HG02852 (cell line): ENCODE measurements around the gene CSTF1.
A peak's percentile ranks its signal among the peaks of the same experiment; 100 is the strongest.

ENCODE experiments used
- ATAC-seq: cut with Tn5 transposase; IDR thresholded peaks from one replicate; pipeline ENCODE4 v1.9.1; 2021; ENCODE audit warnings: mild to moderate bottlenecking, moderate library complexity; ENCODE audit not compliant: unreplicated experiment

CSTF1 gene

DNA sequence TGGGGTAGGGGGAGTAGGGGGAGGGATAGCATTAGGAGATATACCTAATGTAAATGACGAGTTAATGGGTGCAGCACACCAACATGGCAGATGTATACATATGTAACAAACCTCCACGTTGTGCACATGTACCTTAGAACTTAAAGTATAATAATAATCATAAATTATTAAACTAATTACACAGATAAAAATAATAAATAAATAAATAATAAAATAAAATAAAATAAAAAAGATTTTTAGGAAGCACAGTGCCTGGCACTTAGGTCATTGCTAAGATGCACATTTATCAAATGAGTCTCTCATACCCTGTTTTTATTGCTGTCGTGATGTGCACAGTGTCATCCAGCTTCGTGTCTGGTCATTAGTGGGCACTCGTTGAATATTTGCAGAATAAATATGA, 57.0 kb downstream of the CSTF1 start:
- ATAC-seq = no peak

DNA sequence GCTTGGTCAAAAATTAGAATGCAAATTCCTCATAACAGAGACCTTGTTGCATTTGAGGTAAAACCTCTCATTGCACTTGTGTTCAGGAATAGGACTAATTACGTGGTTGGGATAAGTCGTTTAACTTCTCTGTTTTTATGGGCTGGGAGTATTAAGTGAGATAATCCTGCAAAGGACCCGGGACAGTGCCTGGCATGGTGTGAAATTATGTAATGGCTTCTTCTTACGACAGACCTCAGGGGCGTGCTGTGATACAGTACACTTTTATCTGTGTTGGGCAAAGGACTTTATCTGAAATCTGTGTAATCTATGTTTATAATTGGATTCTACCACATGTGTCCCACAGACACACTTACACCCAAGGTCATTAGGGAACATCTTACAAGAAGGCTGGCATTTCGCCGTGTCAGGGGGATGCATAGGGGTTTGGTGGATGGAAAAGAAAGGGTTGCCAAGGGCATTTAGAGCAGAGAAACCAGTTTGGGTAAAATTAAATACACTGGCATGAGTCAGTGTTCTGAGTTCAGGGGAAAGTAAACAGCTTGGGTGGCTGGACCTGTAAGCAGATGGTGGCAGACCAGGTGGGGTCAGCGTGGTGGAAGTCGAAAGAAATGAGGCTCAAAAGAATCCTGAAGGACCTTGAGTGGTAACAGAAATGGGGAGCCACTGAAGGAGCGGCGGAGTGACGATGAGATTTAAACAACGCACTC, 58.8 kb downstream of the CSTF1 start:
- no peak for ATAC-seq

DNA sequence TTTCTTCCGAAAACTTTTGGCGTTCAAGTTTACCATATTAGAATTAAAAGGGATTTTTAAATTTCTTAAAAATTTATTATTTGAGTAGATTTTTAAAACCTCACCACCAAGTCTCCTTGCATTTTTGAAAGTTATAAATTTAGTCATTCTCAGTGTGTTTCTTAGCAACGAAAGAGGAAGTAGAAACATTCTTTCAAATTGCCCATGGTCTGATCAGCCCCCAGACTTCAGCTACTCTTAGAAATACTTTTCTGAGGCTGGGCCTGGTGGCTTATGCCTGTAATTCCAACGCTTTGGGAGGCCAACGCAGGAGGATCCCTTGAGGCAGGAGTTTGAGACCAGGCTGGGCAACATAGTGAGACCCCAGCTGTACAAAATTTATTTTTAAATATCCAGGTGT, 60.9 kb downstream of the CSTF1 start:
- ATAC-seq = peak; percentile 76

DNA sequence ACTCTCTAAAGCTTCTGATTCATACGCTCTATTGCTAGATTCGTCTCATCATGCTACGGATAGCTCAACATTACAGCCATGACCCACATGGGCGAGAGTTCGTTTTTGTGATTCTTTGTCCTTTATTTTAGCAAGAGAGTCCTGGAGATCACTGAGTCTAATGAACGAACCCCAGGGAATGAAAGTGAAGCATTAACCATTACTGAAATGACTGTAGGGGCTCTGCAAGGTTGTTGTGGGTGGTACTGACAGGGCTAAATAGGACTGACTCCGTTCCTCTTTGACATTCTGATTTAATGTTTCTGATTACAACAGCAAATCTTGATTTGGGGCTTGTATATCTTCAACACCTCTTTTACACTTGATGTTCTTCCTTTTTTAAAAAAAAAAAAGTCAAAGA, 62.3 kb downstream of the CSTF1 start:
- ATAC-seq = peak; percentile 94
